NCI-H2107 (cell line): ENCODE results near the gene RPP38.

ENCODE experiments used
- DNase-seq: peaks from one replicate; lab custom pipeline; 2025; lab: John Stamatoyannopoulos, UW

RPP38 gene

DNA sequence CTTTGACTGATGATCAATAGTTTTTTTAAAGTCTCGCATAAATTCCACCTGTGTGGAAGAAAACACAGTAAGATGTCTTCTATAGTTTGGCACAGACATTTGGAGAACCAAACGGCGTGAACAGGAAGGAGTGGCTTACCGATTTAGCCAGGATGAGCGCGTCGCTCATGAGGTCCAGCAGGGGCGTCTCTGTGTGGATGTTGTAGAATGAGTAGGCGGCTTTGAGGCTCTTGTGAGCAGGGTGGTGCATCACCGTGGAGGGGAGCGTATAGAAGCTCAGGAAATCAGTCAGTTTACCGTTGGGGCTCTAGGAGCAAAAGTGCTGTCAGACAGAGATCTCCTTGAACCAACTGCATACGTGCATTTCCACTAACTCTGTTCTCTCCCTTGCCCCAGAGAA is 15.5 kb downstream of the RPP38 start:
- no peak for DNase-seq

- DNase-seq: no peak
Observed at GRCh38 chr10:15113766-15114165, 16.6 kb downstream of the RPP38 start.

GRCh38 chr10:15116225-15116624 is 19.1 kb downstream of the RPP38 start:
- no peak for DNase-seq

DNA sequence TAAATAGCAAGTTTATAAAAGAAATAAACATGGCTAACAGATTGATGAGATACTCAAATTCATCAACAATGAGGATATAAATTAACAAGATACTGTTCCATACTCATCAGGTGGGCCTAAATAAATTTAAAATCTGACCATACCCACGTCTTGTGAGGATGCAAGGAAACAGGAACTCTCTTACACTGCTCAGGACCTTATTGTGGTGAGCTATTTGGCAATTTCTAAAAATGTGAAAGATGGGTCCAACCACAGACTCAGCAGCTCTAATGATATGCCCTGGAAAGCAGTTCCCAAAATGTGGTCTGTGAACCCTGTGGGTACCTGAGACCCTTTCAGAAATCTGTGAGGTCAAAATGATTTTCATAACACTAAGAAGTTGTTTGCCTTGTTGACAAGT is 21.5 kb downstream of the RPP38 start:
- no peak for DNase-seq

DNA sequence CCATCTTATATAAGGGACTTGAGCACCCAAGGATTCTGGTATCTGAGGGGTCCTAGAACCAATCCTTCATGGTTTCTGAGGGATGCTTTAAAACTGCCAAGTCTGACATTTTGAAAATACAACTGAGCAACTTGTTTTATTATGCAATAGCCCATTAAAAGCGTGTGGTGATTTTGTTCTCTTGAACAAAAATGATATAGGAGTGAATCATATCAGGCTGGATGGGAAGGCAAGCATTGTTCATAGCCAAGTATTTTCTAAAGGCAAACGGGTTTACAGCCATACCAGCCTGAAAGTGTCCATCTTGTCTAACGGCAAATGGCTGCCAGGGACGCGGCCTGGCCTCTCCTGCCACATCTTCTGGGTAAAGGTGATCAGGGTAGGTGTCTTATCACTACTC is 23.4 kb downstream of the RPP38 start:
- no peak for DNase-seq

DNA sequence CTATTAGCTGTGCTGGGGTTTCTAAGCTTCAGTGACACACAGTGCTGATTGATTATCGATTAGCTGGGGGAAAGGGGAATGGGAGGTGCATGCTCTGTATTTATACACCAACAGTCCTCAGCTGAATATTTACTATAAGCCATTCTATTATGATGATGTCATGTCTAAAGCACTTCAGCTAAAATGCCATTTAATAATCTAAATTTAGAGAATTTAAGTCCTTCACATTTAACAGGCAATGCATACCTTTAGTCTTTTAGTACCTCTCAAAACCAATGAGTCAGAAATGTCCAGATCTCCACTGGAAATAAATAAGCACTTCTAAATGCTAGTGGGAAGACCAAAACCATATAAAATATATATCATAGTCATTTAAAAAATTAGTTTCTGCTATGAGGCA is 24.6 kb downstream of the RPP38 start:
- no peak for DNase-seq

- DNase-seq: no peak
Observed at GRCh38 chr10:15122477-15123030, 25.4 kb downstream of the RPP38 start.

DNA sequence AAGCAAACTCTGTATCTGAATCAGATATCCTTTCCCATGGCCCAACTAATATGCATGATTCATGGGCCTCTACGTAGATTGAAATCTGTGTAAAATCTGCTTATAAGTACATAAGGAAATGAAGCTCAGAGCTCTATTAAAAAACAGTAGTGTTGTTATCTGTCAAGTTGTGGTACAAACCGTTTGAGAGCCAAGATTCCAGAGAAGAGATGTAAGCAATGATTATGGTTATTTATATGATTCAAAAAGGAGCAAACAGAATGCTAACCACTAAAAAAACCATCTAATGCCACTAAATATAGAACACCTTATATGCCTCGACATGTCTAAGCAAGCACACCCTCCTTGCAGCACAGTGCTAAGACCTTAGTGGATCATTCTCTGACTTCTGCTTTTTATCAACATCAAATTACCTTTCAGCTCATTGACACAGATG is 26.6 kb downstream of the RPP38 start:
- DNase-seq: no peak

DNA sequence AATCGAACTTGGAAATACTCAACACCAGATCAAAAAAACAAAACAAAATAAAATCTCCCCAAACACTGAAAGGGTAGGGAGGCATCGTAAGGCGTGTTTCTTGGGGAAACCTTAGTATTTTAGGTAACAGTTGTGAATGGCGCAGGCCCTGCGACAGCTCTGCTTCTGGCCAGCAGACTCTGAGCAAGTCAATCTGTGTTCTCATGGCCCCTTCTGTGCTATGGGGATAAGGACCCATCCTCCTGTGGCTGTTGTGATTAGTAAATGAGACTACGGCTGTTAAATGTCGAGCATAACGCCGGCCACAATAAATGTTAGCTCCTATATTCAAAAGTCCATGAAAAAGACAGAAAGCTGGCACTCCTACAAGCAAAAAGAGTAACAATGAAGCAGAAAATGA is 27.0 kb downstream of the RPP38 start:
- no peak for DNase-seq

DNA sequence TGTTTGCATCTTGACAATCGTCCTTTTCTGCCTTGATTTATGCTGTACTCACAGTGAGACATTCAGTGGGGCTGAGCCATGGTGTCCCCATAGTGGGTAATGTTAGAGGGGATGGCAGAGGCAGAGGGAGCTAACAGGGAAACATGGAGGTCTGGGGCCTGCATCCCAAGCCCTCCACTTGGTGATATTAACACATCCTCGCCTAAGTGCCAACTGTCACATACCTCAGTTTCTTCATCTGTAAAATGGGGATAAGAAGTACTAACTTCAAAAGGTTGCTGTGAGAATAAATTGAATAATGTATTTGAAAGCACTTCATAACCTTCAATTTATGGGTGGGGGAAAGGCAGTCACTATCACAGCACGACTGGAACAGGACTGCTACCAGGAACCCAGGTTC is 27.8 kb downstream of the RPP38 start:
- DNase-seq: no peak

- DNase-seq: no peak
Observed at GRCh38 chr10:15131330-15131729, 34.2 kb downstream of the RPP38 start.

DNA sequence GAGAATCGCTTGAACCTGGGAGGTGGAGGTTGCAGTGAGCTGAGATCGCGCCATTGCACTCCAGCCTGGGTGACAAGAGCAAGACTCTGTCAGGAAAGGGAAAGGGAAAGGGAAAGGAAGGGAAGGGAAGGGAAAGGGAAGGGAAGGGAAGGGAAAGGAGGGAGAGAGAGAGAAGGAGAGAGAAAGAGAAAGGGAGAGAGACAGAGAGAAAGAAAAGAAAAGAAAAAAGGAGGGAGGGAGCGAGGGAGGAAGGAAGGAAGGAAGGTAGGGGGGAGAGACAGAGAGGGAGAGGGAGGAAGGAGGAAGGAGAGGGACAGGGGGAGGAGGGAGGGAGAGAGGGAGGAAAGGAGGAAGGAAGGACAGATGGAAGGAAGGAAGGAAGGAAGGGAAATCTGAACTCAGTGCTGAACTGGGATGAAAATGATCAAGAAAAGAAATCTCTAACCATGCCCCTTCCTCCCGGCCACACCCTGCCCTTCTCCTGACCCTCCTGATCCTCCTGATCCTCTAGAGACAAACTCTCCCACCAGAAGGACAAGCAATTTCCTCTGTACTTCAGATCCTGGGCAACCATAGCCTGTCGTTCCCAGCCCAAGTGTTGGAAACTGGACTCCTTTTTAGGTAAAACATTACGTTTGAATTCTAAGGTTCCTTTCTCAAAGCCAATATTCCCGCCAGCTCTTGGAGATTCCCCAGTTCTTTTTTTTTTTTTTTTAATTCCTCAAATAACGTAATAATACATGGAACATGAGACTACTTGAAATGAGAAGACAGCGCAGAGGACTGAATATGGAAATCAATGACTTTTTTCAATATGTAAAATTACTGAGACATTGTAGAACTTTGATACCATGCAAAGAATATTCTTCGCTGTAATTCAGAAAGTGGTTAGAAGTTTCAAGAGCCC is 39.2 kb downstream of the RPP38 start:
- no peak for DNase-seq

GRCh38 chr10:15137036-15137359 is 39.8 kb downstream of the RPP38 start:
- DNase-seq: no peak

DNA sequence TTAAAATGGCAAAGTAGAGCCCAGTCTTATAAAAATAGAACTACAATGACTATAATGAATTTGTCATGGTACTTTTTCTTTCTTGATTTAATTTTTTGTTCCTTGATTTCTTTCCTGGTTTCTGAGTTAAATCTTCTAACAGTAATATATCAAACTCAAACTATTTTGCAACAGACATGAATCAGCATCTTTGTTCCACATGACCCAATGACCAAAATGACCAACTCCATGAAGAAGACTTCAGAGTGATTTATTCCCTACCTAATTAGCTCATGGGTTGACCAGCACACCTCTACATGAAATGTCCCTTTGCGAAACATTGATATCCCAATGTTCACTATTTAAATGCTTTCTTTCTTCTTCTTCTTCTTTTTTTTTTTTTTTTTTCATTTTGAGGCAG is 40.5 kb downstream of the RPP38 start:
- no peak for DNase-seq

DNA sequence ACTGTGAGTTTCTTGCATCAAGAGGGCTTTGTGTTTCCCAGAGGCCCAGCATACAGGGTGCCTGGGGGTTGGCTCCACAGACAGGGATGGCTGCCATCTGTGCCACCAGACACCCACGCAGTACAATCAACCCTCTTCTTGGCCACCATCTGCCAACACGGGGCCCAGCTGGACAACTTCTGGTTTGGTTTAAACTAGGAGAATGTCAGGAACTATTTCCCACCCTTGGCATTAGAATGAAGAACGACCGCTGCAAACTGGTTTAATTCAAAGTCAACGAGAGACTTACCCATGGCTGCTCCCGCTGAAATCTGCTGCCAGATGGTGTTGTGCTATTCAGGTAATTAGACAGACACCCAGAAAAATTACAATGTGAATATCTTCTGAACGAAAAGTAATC is 43.5 kb downstream of the RPP38 start:
- no peak for DNase-seq

GRCh38 chr10:15141136-15142054 is 44.2 kb downstream of the RPP38 start:
- DNase-seq: no peak

DNA sequence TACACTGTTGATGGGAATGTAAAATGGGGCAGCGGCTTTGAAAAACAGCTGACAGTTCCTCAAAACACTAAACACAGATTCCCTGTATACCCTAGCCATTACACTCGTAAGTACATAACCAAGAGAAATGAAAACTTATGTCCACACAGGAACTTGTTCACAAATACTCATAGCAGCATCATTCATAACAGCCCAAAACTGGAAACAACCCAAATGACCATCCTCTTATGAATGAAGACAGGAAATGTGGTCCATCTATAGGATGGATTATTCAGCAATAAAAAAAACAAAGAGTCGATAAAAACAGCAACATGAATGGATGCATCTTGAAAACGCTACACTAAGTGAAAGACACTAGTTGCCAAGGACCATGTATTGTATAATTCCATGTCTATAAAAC is 47.6 kb downstream of the RPP38 start:
- no peak for DNase-seq

DNA sequence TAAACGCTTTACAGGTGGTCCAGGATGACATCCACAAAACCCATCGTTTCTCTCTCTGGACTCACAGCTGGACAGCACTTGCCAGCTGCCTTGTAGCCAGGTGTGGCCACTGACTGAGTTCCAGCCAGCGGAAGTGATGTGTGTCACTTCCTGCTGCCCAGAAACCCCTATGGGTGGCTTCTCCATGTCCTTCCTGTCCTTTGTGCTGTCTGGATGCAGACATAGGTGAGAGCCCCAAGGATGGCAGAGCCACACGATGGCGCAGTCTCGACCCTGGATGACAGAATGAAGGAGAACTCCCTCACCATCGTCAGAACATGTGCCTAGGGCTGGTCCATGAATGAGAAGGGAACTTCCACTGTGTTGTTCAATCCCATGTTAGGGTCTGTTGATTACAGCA is 49.2 kb downstream of the RPP38 start:
- no peak for DNase-seq

GRCh38 chr10:15147594-15148392 is 50.6 kb downstream of the RPP38 start:
- no peak for DNase-seq

GRCh38 chr10:15149042-15149771 is 52.1 kb downstream of the RPP38 start:
- no peak for DNase-seq

GRCh38 chr10:15150563-15150962 is 53.4 kb downstream of the RPP38 start:
- no peak for DNase-seq
